NB4 (cell line): ENCODE measurements around the gene LYRM2.

ENCODE experiments used
- CTCF ChIP-seq: IDR thresholded peaks from one replicate; pipeline ENCODE4 v1.5.1; 2012; ENCODE audit warnings: low read depth, low read length
- POLR2A ChIP-seq: IDR thresholded peaks from 2 replicates; pipeline ENCODE4 v1.6.1; 2011; ENCODE audit warnings: mild to moderate bottlenecking; ENCODE audit not compliant: insufficient read length; ENCODE audit errors: extremely low read depth

GRCh38 chr6:89525786-89526562 is 112.6 kb downstream of the LYRM2 start:
- no peak for TF ChIP-seq CTCF
- TF ChIP-seq POLR2A, result no peak
